ENCODE data around the gene MINDY3. TPM values are rescaled to one million over a fixed set of nuclear protein-coding genes. Genes with fewer than 3 reads are reported as not detected.
"Not testable (repeated sequence)": the region's sequence is repeated elsewhere in the genome, so short reads cannot be mapped to it uniquely, and the experiment has no call there.

The MINDY3 gene
- total RNA-seq, 4 donors from 2014 or later: 17.0 to 26.4 (median 22.4) TPM

- H3K27ac ChIP-seq: no peak overlapping the region
- DNase-seq: no peak
- H3K27me3 ChIP-seq: no peaks in the 10 kb centered on the region
- H3K4me1 ChIP-seq: no peaks in the 10 kb centered on the region
- H3K36me3 ChIP-seq: no peaks in the 10 kb centered on the region
- no peak overlapping the region for H3K4me3 ChIP-seq
- no peak for TF ChIP-seq CTCF (IDR thresholded peaks at IDR 0.05)
- no peak for TF ChIP-seq POLR2A (IDR thresholded peaks at IDR 0.05)
- H3K9me3 ChIP-seq: no peaks in the 10 kb centered on the region
Observed at GRCh38 chr10:15884447-15884846, 24.1 kb upstream of the MINDY3 start.

- no peak for TF ChIP-seq CTCF (IDR thresholded peaks at IDR 0.05)
- TF ChIP-seq POLR2A (IDR thresholded peaks at IDR 0.05): no peak
- no peaks in the 10 kb centered on the region for H3K4me1 ChIP-seq
- no peak overlapping the region for H3K27ac ChIP-seq
- no peaks in the 10 kb centered on the region for H3K9me3 ChIP-seq
- no peak overlapping the region for H3K4me3 ChIP-seq
- H3K36me3 ChIP-seq: no peaks in the 10 kb centered on the region
- H3K27me3 ChIP-seq: no peaks in the 10 kb centered on the region
- no peak for DNase-seq
Observed at GRCh38 chr10:15881542-15881941, 21.2 kb upstream of the MINDY3 start.

GRCh38 chr10:15879663-15880062 lies 19.4 kb upstream of the MINDY3 start:
- H3K4me1 ChIP-seq: no peaks in the 10 kb centered on the region
- H3K36me3 ChIP-seq: no peaks in the 10 kb centered on the region
- H3K9me3 ChIP-seq: no peaks in the 10 kb centered on the region
- TF ChIP-seq POLR2A (IDR thresholded peaks at IDR 0.05) (no peak), CTCF (IDR thresholded peaks at IDR 0.05) (no peak)
- H3K4me3 ChIP-seq: no peak overlapping the region
- no peak overlapping the region for H3K27ac ChIP-seq
- no peaks in the 10 kb centered on the region for H3K27me3 ChIP-seq
- DNase-seq: no peak

- TF ChIP-seq CTCF (IDR thresholded peaks at IDR 0.05) (peak in 5 of 6 experiments; percentile 10 to 66 (median 57)), POLR2A (IDR thresholded peaks at IDR 0.05) (no peak)
- no peak overlapping the region for H3K27ac ChIP-seq
- H3K4me3 ChIP-seq: no peak overlapping the region
- DNase-seq: no peak
- no peaks in the 10 kb centered on the region for H3K9me3 ChIP-seq
- no peaks in the 10 kb centered on the region for H3K36me3 ChIP-seq
- no peaks in the 10 kb centered on the region for H3K4me1 ChIP-seq
- no peaks in the 10 kb centered on the region for H3K27me3 ChIP-seq
Observed at GRCh38 chr10:15879058-15879457, 18.8 kb upstream of the MINDY3 start.

- DNase-seq: no peak
- Histone ChIP-seq H3K27me3 (no peaks in the 10 kb centered on the region), H3K36me3 (no peaks in the 10 kb centered on the region), H3K27ac (no peak overlapping the region), H3K9me3 (no peaks in the 10 kb centered on the region), H3K4me1 (no peaks in the 10 kb centered on the region), H3K4me3 (no peak overlapping the region)
- no peak for TF ChIP-seq CTCF (IDR thresholded peaks at IDR 0.05)
- no peak for TF ChIP-seq POLR2A (IDR thresholded peaks at IDR 0.05)
Observed at GRCh38 chr10:15877836-15878576, 17.7 kb upstream of the MINDY3 start.

GRCh38 chr10:15876274-15876673 lies 16.0 kb upstream of the MINDY3 start:
- not testable (repeated sequence) for DNase-seq, H3K27me3 ChIP-seq, H3K4me3 ChIP-seq, H3K27ac ChIP-seq, H3K9me3 ChIP-seq, H3K36me3 ChIP-seq, H3K4me1 ChIP-seq

- H3K27me3 ChIP-seq, H3K9me3 ChIP-seq, H3K27ac ChIP-seq, DNase-seq, H3K36me3 ChIP-seq, H3K4me1 ChIP-seq, H3K4me3 ChIP-seq: not testable (repeated sequence)
Observed at GRCh38 chr10:15872645-15873044, 12.3 kb upstream of the MINDY3 start.
